ENCODE results near the gene SLC1A3. TPM values are rescaled to one million over a fixed set of nuclear protein-coding genes. Genes with fewer than 3 reads are reported as not detected.

Gene SLC1A3
- total RNA-seq, 4 donors from 2014 or later = 2.3 to 15.8 (median 9.9) TPM

- H3K4me1 ChIP-seq = no peaks in the 10 kb centered on the region
- no peak overlapping the region for H3K4me3 ChIP-seq
- DNase-seq = no peak
- intact Hi-C loops (cut with DNase I; ENCODE audit: low total_unique reads) = no loop called here
- H3K27ac ChIP-seq = no peak overlapping the region
- no peak for TF ChIP-seq POLR2A (IDR thresholded peaks at IDR 0.05)
- TF ChIP-seq CTCF (IDR thresholded peaks at IDR 0.05) = no peak
- H3K27me3 ChIP-seq = no peaks in the 10 kb centered on the region
- no peaks in the 10 kb centered on the region for H3K36me3 ChIP-seq
- no peaks in the 10 kb centered on the region for H3K9me3 ChIP-seq
Observed at GRCh38 chr5:36661456-36662220, 55.2 kb downstream of the SLC1A3 start.

GRCh38 chr5:36662291-36662851 is 56.0 kb downstream of the SLC1A3 start:
- H3K36me3 ChIP-seq = no peaks in the 10 kb centered on the region
- intact Hi-C loops (cut with DNase I; ENCODE audit: low total_unique reads) = no loop called here
- no peak for DNase-seq
- H3K27me3 ChIP-seq = no peaks in the 10 kb centered on the region
- H3K9me3 ChIP-seq = no peaks in the 10 kb centered on the region
- no peaks in the 10 kb centered on the region for H3K4me1 ChIP-seq
- TF ChIP-seq POLR2A (IDR thresholded peaks at IDR 0.05) = no peak
- no peak for TF ChIP-seq CTCF (IDR thresholded peaks at IDR 0.05)
- H3K27ac ChIP-seq = no peak overlapping the region
- no peak overlapping the region for H3K4me3 ChIP-seq

- Histone ChIP-seq H3K4me3 (no peak overlapping the region), H3K27ac (no peak overlapping the region), H3K27me3 (no peaks in the 10 kb centered on the region), H3K4me1 (no peaks in the 10 kb centered on the region), H3K9me3 (no peaks in the 10 kb centered on the region), H3K36me3 (no peaks in the 10 kb centered on the region)
- TF ChIP-seq POLR2A (IDR thresholded peaks at IDR 0.05) = no peak
- TF ChIP-seq CTCF (IDR thresholded peaks at IDR 0.05) = no peak
- intact Hi-C loops (cut with DNase I; ENCODE audit: low total_unique reads) = no loop called here
- DNase-seq = no peak
Observed at GRCh38 chr5:36664766-36665165, 58.4 kb downstream of the SLC1A3 start.

GRCh38 chr5:36665628-36666027 is 59.2 kb downstream of the SLC1A3 start:
- H3K36me3 ChIP-seq = no peaks in the 10 kb centered on the region
- no peaks in the 10 kb centered on the region for H3K9me3 ChIP-seq
- no peaks in the 10 kb centered on the region for H3K27me3 ChIP-seq
- intact Hi-C loops (cut with DNase I; ENCODE audit: low total_unique reads) = no loop called here
- no peak overlapping the region for H3K27ac ChIP-seq
- TF ChIP-seq CTCF (IDR thresholded peaks at IDR 0.05) (no peak), POLR2A (IDR thresholded peaks at IDR 0.05) (no peak)
- no peak for DNase-seq
- no peaks in the 10 kb centered on the region for H3K4me1 ChIP-seq
- H3K4me3 ChIP-seq = no peak overlapping the region

GRCh38 chr5:36666274-36666673 is 59.9 kb downstream of the SLC1A3 start:
- H3K36me3 ChIP-seq = no peaks in the 10 kb centered on the region
- no peak for TF ChIP-seq POLR2A (IDR thresholded peaks at IDR 0.05)
- TF ChIP-seq CTCF (IDR thresholded peaks at IDR 0.05) = no peak
- H3K27ac ChIP-seq = no peak overlapping the region
- H3K9me3 ChIP-seq = no peaks in the 10 kb centered on the region
- H3K27me3 ChIP-seq = no peaks in the 10 kb centered on the region
- no peak overlapping the region for H3K4me3 ChIP-seq
- no peak for DNase-seq
- H3K4me1 ChIP-seq = no peaks in the 10 kb centered on the region
- intact Hi-C loops (cut with DNase I; ENCODE audit: low total_unique reads) = no loop called here

All from uterus (tissue), 4 donors.